NB4 (cell line): ENCODE data around the gene XAGE1B.

Experiments
- POLR2A ChIP-seq: IDR thresholded peaks from 2 replicates; pipeline ENCODE4 v1.6.1; 2011; ENCODE audit warnings: mild to moderate bottlenecking; ENCODE audit not compliant: insufficient read length; ENCODE audit errors: extremely low read depth
- TF ChIP-seq, protein P1 (sequence below): IDR thresholded peaks from one replicate; pipeline ENCODE4 v1.5.1; 2012; ENCODE audit warnings: low read depth, low read length

DNA sequence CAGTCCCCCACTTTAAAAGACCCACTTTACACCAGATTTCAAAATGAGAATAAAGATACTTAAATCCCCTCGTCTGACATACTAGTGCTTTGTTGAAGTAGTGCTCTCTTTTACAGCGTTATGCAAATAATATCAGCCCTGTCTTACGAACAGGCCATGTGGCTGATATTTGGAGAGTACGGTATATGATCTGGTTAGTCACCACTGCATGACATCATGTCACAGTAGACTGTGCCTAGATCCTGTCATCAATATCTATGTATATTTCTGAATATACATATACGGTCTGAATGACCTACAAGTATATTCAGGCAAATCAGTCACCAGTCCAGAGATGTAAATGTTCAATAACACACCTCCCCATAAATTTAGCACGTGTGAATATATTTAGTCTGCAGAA lies 25.4 kb upstream of the XAGE1B start:
- TF ChIP-seq, protein P1, sequence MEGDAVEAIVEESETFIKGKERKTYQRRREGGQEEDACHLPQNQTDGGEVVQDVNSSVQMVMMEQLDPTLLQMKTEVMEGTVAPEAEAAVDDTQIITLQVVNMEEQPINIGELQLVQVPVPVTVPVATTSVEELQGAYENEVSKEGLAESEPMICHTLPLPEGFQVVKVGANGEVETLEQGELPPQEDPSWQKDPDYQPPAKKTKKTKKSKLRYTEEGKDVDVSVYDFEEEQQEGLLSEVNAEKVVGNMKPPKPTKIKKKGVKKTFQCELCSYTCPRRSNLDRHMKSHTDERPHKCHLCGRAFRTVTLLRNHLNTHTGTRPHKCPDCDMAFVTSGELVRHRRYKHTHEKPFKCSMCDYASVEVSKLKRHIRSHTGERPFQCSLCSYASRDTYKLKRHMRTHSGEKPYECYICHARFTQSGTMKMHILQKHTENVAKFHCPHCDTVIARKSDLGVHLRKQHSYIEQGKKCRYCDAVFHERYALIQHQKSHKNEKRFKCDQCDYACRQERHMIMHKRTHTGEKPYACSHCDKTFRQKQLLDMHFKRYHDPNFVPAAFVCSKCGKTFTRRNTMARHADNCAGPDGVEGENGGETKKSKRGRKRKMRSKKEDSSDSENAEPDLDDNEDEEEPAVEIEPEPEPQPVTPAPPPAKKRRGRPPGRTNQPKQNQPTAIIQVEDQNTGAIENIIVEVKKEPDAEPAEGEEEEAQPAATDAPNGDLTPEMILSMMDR, result no peak
- TF ChIP-seq POLR2A, result no peak
